HG02763 (cell line): ENCODE data around the gene HLA-DMB.
"Not testable (repeated sequence)": the region's sequence is repeated elsewhere in the genome, so short reads cannot be mapped to it uniquely, and the experiment has no call there.

Experiments used
- ATAC-seq: cut with Tn5 transposase; IDR thresholded peaks from one replicate; pipeline ENCODE4 v1.9.1; 2021; ENCODE audit warnings: mild to moderate bottlenecking, moderate library complexity; ENCODE audit not compliant: unreplicated experiment

Gene HLA-DMB

GRCh38 chr6:32952817-32953739 is 12.2 kb upstream of the HLA-DMB start, which contains the start of gene HLA-DMA:
Gene HLA-DMA (minus strand): TSS chr6:32953097. CDS start chr6:32953036, 61 bp downstream.
- ATAC-seq = peak; percentile 85

- no peak for ATAC-seq
Measured at GRCh38 chr6:32950449-32950848, 9.6 kb upstream of the HLA-DMB start.

DNA sequence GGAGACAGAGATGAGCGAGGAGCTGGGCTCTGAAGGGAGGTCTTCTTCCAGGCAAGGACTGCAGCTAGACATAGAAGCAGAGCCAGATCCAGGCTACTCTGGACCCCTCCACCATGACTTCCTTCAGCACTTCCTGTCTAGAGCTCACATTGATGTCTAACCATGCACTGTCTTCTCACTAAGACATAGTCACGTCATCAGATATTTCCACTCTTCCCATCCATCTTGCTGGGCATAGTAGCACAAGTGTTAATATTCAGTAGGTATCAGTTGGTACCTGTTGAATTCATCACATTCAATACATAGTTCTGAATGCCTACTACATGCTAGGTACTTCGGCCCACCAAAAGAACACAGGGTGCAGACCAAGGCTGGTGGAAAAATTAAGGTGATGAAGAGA is 9.2 kb upstream of the HLA-DMB start:
- no peak for ATAC-seq

- no peak for ATAC-seq
Measured at GRCh38 chr6:32949113-32949512, 8.3 kb upstream of the HLA-DMB start.

GRCh38 chr6:32947552-32948465 is 7.0 kb upstream of the HLA-DMB start:
- no peak for ATAC-seq

- no peak for ATAC-seq
Measured at GRCh38 chr6:32946893-32947292, 6.1 kb upstream of the HLA-DMB start.

DNA sequence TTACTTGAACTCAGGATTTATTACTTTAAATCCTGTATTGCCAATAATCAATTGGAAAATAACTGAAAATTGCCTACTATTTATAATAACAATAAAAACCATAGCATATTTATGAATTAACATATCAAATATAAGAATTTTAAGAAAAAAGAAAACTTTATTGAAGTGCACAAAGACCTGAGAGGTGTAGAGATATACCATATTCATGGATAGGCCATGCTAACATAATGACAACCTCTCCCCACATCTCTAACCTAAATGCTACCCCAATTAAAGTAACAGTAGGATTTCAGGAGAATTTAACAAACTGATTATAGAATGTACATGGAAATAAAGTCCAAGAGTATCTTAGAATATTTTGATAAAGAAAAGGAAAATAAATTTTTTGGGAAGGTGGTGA is 5.1 kb upstream of the HLA-DMB start:
- no peak for ATAC-seq

DNA sequence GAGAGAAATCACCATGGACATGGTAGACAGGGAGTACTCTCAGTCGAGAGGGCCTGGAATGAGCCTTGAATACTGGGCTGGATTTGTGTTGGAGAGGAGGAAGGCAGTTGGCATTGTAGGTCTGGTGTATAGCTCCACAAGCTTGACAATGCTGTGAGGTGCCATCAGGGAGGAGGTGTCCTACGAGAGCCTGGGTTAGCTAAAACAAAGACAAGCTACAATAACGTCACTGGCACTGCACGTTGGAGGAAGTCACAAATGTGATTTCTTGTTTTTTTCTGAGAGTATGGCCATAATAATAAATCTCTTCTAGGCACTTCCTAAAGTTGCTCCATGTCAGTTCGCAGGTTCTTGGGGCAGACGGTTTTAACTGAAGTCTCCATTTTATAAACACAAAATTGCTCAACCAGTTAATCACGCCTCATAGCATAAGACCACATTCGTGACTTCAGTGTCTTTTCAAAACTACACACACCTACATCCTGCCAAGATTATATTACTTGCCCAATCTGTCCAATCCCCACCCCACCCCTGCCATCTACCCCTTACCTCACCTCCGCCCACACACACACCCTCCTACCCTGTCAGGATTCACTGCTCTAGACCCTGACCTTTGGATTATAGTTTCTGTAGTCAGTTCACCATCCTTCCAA is 4.4 kb upstream of the HLA-DMB start:
- no peak for ATAC-seq

DNA sequence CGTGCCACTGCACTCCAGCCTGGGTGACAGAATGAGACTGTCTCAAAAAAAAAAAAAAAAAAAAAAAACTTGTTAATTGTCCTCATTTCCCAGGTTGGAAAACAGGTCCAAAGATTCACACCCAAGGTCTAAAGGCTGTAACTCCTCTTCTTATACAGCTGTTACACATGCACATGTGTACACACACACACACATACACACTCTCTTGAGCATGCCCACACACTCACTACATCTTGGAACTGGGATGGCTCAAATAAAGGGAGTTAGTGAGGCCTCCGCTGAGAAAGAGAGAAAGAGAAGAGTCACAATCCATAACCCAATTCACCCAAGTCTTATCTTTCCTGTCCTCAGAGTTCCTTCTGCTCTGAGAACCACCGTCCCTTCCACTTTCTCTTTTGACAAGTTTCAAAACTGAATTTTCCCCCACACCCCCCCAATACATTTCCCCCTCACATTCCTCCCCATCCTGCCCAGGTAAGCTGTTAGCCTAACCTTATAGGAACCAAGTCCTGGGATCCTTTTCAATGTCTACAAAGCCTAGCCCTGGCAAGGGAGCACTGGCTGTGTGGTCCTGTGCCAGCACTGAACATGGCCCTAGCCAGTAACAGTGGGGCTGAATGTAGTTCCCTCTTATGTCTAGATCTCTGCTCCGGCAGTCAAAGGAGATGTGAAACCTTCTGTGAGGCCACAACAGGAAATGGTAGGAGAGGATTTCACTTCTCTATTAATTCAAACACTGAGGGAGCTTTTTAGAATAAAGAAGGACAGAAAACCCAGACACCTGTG is 3.2 kb upstream of the HLA-DMB start:
- ATAC-seq = peak; percentile 37

- ATAC-seq = not testable (repeated sequence)
Measured at GRCh38 chr6:32942555-32943123, 1.8 kb upstream of the HLA-DMB start.

GRCh38 chr6:32941214-32941768 is 463 bp upstream of the HLA-DMB start:
- peak; percentile 57 for ATAC-seq

GRCh38 chr6:32938494-32938893 is 2.3 kb downstream of the HLA-DMB start:
- ATAC-seq = no peak

DNA sequence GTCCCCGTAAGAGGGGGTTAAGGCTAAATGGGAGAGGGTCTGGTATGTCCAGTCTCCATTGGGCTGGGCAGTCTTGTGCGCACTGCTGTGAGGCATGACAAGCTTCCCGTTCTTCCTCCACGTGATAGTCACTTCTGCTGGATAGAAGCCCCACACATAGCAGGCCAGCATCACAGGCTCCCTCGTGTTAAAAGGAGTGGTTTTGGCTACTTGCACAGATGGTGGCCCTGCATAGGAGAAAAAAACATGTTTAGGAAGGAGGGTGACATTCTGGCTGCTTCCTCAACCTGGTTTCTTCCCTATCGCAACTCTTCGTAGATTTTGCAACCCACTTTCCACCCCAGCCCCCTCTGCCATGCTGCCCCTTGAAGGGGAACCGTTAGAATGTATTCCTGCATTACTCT is 3.6 kb downstream of the HLA-DMB start:
- no peak for ATAC-seq

GRCh38 chr6:32936239-32937152 is 4.3 kb downstream of the HLA-DMB start:
- ATAC-seq = no peak

DNA sequence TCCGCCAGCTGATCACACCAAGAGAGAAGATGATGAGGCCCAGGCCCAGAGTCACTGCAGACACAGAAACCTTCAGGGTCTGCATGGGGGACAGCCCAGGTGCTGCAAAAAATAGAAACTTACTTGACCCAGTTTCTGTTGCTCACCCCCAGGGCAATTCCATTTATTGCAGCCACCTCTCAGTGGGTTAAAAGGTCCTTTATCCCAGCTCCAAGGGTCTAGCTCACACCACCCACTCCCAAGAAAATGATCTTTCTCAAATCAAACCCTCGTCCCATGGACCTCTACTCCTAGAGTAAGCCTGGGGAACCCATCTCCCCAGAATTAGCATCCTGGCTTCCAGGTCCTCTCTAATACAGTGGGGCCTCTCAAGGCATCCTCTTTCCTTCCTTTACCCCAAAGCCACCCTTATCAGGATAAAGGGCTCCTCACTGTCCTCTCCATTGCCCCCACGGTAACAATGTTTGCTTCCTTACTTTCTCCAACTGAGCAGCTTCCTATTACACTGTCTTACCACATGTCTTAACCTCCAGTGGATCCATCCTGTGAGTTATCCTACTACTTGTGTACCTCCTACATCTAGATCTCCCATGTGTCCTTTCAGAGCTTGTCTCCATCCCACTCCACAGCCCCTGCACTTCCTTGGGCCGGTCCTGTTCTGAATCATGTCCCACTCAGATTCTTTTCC is 5.1 kb downstream of the HLA-DMB start:
- no peak for ATAC-seq

GRCh38 chr6:32933661-32934085 is 7.2 kb downstream of the HLA-DMB start:
- ATAC-seq = no peak

- no peak for ATAC-seq
Measured at GRCh38 chr6:32932132-32932868, 8.5 kb downstream of the HLA-DMB start.
